ENCODE results near the gene TIGD1. TPM values are rescaled to one million over a fixed set of nuclear protein-coding genes. Genes with fewer than 3 reads are reported as not detected.

Gene TIGD1
- total RNA-seq, 1 donor from 2014 or later = 2.0 TPM

DNA sequence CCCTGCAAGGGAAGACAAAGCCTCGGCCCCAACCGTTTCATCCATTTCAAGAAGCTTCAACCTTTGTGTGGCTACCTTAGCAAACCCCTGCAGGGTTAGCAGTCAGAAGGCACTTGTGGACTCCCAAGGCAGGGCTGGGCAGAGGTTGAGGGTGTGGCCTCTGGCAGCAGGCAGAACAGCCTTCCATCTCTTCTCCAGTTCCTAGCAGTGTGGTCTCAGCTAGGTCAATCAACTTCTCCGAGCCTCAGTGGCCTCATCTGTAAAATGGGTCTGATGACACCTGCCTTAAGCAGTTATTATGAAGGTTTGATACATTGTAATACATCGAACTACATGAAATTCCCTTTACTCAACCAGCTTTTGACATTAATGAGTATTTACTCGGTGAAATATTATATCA is 37.0 kb downstream of the TIGD1 start:
- ATAC-seq (no peak), DNase-seq (ENCODE audit: missing footprints) (no peak)
- intact Hi-C loops (cut with DNase I) = no loop called here

DNA sequence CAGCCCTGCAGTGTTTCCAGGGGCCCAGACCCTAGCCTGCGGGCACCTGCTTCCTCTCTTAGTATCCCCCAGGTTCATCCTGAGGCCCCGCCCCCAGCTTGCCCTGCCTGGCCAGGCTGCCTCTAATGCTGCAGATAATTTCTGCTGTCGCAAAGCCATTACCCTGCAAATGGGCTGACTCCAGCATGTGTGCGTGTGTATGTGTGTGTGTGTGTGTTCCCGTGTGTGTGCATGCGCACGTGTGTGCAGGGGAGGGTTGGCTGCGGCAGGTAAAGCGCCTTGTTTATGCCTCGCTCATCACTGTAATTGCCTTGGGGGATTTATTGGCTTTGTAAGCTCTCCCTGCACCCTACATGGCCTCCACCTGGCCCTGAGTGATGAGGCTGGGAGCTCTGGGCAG is 37.8 kb downstream of the TIGD1 start:
- intact Hi-C loops (cut with DNase I) = no loop called here
- ATAC-seq = no peak
- DNase-seq (ENCODE audit: missing footprints) = no peak

DNA sequence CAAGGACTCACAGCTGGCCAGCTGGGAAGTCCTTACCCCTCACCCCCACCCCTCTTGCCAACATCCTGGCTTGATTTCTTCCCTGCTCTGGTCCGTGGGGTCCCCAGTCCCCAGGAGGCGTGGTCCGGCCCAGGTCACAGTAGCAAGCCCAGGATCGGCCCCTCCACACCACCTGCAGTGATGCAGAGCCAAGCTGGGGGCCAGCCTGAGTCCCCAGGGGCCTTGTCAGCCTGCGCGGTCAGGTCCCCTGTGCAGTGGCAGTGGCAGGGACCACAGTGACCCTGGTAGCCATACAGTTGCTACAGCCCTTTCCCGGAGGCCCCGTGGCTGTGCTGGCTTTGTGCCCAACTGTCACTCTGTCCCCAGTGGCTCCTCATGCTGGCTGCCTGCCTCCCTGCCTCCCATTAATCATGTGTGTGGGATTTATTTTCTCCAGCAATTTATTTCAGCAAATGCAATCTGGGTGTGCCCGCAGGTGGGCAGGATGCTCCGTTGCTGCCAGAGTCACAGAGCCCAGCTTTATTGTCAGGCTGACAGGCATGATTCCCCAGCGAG is 38.9 kb downstream of the TIGD1 start:
- DNase-seq (ENCODE audit: missing footprints) (no peak), ATAC-seq (peak; percentile 53)
- intact Hi-C loops (cut with DNase I) = no loop called here

DNA sequence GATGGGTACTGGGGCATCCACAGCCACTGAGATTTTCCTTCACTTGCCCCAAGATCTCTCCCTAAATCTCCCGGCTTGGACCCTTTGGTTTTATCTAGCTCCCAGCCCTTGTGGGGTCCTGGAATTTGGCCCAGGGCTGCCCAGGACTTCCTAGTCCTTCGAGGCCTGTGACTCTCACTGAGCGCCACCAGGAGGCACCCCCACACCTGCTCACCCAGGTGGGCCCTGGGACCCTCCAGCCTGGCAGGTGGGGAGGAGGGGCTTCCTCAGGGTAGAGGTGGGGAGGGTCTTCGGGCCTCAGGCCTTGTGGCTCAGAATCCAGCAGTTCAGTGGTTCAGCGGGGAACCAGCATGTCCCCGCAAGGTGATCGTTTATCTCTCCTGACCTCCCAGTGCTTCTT is 42.1 kb downstream of the TIGD1 start:
- DNase-seq (ENCODE audit: missing footprints) = no peak

DNA sequence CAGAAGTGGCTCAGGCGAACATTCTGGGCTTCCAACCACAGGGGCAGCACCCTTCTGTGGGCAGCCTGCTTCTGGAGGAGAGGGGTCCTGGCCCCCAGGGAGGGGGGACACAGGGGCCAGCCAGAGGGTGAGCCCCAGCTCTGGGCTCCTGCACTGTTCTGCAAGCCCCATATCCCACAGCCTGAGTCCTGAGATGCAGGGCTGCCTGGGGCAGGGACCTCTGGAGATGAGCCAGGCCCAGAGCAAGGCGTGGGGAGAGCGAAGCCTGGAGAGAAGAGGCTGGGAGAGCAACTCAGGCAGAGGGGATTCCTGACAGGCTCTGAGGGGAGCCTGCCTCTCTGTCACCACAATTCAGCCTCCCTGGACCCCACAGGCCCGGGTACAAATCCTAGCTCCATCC is 43.6 kb downstream of the TIGD1 start:
- intact Hi-C loops (cut with DNase I) = no loop called here
- DNase-seq (ENCODE audit: missing footprints) = no peak
- ATAC-seq = no peak

More for the DNA sequence above, 42.1 kb downstream of the TIGD1 start:
- intact Hi-C loops (cut with DNase I) = no loop called here
- no peak for ATAC-seq

DNA sequence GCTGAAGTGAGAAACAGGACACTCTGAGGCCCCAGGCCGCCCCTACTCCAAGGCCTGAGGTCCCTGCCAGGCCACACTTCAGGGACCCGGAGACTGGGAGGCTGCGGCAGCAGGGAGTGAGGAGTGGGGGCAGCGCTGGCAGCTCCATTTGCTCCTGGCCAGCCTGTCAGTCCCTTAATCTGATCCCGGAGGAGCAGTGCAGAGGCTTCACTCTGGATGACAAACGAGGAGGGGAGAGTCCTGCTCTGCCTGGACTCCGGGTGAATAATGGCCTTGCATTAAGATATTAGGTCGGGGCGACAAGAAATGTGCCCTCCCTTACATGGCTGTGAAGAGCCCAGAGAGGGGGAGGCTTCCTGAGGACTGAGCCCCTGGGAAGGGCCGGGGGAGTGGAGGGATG is 44.5 kb downstream of the TIGD1 start:
- intact Hi-C loops (cut with DNase I) = no loop called here
- no peak for ATAC-seq
- DNase-seq (ENCODE audit: missing footprints) = no peak

DNA sequence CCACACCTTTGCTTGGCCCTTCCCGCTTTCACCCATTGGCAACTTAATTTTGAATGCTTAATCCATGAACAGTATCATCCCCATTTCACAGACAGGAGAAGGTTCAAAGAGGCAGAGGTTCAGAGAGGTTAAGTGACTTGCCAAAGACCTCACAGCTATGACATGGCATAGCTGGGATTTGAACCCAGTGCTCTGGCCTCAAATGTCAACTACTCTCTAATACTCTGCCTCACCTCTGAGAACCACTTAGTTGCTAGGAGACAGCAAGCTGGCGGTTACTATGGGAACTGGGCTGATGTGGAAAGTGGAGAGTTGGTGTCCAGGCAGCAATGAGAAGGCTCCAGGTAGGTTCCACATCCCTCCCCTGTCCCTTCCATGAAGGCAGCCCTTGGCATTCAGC is 45.9 kb downstream of the TIGD1 start:
- no peak for ATAC-seq

DNA sequence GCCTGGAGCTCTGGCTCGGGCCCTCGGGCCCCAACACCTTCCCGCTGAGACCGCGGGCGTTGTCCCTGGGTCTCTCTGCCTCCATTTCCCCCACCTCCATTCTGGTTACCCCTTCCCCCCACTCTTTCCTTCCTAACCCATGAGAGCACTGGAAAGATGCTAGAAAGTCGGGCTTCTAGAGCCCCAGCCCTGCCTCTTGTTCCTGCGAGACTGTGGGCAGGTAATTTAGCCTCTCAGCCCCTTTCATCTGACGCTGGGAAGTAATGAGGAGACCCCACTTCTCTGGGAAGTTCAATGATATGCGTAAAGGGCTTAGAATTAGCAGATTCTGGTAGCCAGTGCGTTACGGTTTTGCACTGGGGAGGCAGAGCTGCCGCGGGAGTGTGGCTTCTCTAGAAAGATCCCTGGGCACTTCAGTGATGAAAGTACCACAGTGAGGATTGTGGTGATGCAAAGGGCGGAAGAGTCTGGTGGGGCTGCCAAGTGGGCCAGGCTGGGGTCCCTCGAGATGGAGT is 46.5 kb downstream of the TIGD1 start:
- no peak for ATAC-seq
- DNase-seq (ENCODE audit: missing footprints) = no peak
- intact Hi-C loops (cut with DNase I) = no loop called here

More for the DNA sequence above, 45.9 kb downstream of the TIGD1 start:
- no peak for DNase-seq (ENCODE audit: missing footprints)
- intact Hi-C loops (cut with DNase I) = no loop called here

DNA sequence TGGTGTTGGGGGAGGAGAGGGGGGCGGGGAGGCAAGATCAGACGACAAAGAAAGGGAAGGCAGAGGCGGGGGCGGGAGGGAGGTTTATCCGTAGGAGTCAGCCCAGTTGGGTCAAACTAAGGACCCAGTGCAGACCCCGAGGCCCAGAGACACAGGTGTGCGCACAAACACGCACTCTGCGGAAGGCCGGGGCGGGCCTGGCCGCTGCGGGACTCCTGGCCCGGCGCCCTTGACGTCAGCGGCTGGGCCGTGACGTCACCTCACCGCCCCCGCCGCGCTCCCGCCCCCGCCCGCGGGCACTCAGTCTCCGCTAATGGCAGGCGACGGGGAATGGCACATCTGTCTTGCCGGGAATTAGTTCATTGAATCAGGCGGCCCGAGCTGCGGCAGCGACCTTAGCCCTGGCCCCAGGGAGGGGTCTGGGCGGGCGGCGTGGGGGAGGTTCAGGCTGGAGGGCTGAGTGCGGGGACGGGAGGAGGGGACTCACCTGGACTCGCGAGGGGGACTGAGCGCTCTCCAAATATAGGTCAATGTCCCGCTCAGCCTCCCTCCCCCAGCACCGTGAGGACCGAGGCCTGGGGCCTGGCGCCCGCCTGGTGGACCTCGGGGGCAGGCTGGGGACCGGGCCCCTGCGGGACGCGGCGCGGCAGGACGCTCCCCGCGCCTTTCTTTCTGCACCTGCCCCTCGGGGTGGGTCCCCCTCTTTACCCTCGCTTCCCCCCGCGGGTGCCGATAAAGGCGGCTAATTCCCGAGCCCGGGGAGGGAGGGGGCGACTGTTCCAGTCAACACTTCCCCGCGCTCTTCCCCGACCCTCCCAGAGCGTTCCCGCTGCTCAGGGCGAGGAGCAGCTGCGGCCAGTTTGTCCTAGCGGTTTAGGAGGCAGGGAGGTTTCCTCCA is 47.2 kb downstream of the TIGD1 start:
- DNase-seq (ENCODE audit: missing footprints) = no peak
- intact Hi-C loops (cut with DNase I) = no loop called here
- peak; percentile 46 for ATAC-seq

DNA sequence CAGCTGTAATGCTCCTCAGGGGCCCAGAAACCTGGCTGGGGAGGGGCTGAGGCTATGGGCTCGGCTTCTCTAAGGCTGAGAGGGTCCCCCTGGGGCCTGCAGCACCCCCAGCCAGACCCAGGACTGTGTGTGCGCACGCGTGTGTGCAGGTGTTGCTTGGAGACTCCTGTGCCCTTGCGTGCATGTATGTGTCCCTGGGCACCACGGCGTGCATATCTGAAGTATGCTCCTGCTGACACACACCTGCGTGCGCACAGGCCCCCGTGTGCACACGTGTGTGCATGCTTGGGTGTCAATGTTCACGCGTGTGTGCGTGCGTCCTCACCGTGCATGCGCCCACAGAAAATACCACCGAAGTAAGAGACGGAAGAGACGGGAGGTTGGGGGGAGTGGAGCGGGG is 47.8 kb downstream of the TIGD1 start:
- DNase-seq (ENCODE audit: missing footprints) (no peak), ATAC-seq (no peak)
- intact Hi-C loops (cut with DNase I) = no loop called here

DNA sequence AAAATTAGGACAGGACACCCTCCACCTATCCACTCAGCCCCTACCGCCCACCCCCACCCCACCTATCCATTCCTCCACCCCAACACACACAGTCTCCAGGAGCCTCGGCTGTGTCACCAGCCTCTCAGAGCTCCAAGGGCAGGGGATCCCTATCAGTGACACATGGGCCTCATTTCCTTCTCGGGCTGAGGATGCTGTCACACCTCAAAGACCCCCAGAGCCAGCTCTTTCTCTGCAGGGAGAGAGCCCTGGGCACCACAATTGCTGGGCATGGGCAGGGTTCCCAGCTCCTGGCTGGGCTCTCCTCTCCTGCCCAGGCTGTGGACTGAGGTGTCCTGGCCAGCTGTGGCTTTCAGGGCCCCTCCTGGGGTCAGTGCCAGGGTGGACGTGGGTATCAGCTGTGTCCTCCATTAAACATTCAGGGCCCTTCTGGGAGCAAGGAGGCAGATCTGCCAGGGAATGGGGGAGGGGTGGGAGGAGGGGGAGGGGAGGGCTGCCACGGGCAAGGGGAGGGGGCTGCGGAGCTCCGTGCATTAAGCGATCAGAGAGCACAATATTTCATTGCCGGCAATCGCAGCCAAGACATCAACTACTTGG is 48.5 kb downstream of the TIGD1 start:
- no peak for ATAC-seq
- intact Hi-C loops (cut with DNase I) = no loop called here

DNA sequence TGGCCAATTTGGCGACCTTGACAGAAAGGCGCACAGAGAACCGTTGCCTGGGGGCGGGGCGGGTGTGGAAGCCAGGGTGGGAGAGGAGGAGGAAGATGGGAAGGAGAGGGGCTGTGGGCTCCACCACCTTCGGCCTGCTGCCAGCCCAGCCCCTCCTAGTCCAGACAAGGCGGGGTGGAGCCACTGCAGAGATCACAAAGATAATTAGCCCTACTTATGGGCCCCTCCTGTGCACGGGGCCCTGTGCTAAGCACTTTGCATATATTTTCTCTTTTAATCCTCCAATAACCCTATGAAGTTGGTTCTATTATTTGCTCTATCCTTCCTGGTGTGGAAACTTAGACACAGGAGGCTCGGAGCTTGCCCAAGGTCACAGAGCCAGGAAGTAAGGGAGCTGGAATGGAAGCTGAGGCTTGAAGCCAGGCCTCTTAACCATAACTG is 49.0 kb downstream of the TIGD1 start:
- intact Hi-C loops (cut with DNase I) = no loop called here
- no peak for DNase-seq (ENCODE audit: missing footprints)
- ATAC-seq = no peak

More for the DNA sequence above, 48.5 kb downstream of the TIGD1 start:
- DNase-seq (ENCODE audit: missing footprints) = no peak

DNA sequence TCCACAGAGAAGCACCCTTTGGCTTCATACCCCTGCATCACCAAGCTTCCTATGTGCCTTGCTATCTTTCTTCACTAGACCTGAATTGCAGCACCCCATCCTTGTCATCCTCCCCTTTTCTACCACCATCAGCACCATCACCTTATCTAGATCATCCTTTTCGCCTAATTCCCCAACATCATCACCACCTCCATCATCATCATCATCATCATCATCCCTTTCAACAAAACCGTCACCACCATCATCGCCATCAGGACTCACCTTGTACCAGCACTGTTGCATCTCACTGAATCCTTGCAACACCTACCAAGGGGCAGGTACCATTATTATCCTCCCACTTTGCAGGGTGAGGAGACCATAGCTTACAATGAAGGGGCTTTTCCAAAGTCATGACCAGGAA is 51.9 kb downstream of the TIGD1 start:
- ATAC-seq = no peak
- no peak for DNase-seq (ENCODE audit: missing footprints)
- intact Hi-C loops (cut with DNase I) = no loop called here

Other genes starting within 250 kb of the TIGD1 start
- not detected for gene ALPP, start 171.8 kb downstream of the TIGD1 start, total RNA-seq
- gene ALPG, start 143.7 kb downstream of the TIGD1 start, total RNA-seq = not detected
- not detected for gene ALPI, start 94.4 kb downstream of the TIGD1 start, total RNA-seq
- not detected for gene ECEL1, start 62.7 kb downstream of the TIGD1 start, total RNA-seq
- 0.11 TPM for gene PRSS56, start 30.2 kb downstream of the TIGD1 start, total RNA-seq
- not detected for gene CHRND, start 24.4 kb downstream of the TIGD1 start, total RNA-seq
- gene CHRNG, start 10.9 kb downstream of the TIGD1 start, total RNA-seq = not detected
- gene EIF4E2, start 132 bp upstream of the TIGD1 start, total RNA-seq = 39.0 TPM
- gene EFHD1, start 83.0 kb upstream of the TIGD1 start, total RNA-seq = 26.3 TPM
- gene GIGYF2, start 146.8 kb upstream of the TIGD1 start, total RNA-seq = 57.2 TPM
- gene KCNJ13, start 226.0 kb upstream of the TIGD1 start, total RNA-seq = not detected

Data from Right ventricle myocardium inferior (tissue), 1 donor.